CD4-positive, alpha-beta T cell treated with Interleukin-6 at 100 ng/mL for 8 hours (primary cell): ENCODE data around the gene PYGO1.
"Not testable (repeated sequence)": the region's sequence is repeated elsewhere in the genome, so short reads cannot be mapped to it uniquely, and the experiment has no call there.

ENCODE experiments used
- DNase-seq: peaks from one replicate; pipeline ENCODE4 v3.0.0-alpha.2; 2020; ENCODE audit warnings: mixed read lengths, low spot score

Gene PYGO1, protein sequence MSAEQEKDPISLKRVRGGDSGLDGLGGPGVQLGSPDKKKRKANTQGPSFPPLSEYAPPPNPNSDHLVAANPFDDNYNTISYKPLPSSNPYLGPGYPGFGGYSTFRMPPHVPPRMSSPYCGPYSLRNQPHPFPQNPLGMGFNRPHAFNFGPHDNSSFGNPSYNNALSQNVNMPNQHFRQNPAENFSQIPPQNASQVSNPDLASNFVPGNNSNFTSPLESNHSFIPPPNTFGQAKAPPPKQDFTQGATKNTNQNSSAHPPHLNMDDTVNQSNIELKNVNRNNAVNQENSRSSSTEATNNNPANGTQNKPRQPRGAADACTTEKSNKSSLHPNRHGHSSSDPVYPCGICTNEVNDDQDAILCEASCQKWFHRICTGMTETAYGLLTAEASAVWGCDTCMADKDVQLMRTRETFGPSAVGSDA

DNA sequence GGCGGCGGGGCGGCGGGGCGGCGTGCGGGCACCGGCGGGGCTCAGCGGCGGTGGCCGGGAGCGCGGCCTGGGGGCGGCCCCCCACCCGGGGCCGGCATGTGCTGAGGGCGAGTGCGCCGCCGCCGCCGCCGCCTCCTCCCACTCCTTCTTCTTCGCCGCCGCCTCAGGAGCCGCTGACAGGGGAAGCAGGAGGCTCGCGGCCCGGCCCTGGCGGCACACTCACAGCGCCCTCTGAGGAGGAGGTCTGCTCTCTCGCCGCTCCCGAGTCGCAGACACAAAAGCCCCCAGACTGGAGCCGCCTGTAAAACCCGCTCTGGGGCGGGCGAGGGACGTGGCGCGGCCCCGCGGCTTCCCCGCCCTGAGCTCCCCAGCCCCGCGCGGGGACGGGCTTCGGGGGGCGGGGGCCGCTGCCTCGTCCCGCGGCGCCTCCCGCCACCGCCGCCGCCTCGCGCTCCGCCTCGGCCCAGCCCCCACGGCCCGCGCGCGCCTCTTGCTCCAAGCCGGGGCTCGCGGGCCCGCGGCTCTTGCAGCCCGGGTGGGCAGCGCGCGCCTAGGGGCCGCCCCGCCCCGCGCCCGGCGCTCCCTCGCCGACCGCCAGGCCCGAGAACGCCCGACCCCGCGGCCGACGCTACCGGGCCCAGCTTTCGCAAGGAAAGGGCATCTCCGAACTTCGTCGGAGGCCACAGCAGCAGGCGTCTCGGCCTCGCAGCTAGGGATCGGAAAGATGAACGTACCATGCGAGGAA is at the start of gene PYGO1:
Gene PYGO1 (minus strand): TSS at position 276 of the 745 bp plus-strand sequence. CDS start 462 bp downstream, outside the sequence.
- no peak for DNase-seq

GRCh38 chr15:55637086-55637485 is 48.9 kb upstream of the PYGO1 start:
- no peak for DNase-seq

- no peak for DNase-seq
These were observed 45.6 kb upstream of the PYGO1 start for GRCh38 chr15:55633731-55634130.

DNA sequence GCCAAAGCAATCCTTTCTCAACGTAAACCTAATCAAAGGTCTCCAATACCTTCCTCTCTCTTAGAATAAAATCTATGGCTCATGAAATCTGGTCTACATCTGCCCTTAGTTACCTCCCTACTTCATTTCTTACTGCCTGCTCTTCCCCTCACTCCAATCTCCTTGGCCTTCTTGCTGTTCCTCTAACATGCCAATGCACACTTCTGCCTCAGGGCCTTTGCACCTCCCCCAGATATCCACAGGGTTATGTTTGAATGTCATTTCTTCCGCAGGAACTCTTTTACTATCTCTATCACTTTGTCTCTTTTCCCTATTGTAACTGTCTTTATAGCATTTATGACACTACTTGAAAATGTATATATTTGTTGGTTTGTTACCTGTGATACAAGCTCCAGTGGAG is 44.3 kb upstream of the PYGO1 start:
- no peak for DNase-seq

- DNase-seq = no peak
These were observed 42.7 kb upstream of the PYGO1 start for GRCh38 chr15:55630858-55631257.

- DNase-seq = no peak
These were observed 40.2 kb upstream of the PYGO1 start for GRCh38 chr15:55628369-55628730.

- DNase-seq = no peak
These were observed 39.7 kb upstream of the PYGO1 start for GRCh38 chr15:55627730-55628368.

DNA sequence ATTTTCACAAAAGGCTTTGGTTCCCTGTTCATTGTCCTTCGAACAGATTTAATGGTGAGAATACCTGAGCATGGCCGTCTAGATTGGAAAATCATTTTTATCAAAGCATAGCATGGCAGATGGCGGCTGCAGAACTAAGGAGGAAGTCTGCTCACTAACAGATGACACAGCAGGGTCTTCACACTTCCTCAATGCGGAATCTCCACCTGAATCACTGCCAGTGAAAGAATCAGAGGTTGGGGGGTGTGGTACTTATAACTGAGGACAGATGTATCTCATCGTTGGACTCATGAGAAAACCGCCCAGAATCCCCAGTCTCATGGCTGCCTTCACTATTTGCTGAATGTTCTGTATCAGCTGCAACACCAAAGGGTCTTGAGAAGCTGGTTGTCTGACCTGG is 31.6 kb upstream of the PYGO1 start:
- DNase-seq = no peak

GRCh38 chr15:55618387-55618786 is 30.2 kb upstream of the PYGO1 start:
- no peak for DNase-seq

- no peak for DNase-seq
These were observed 27.3 kb upstream of the PYGO1 start for GRCh38 chr15:55615445-55615844.

GRCh38 chr15:55613727-55614126 is 25.6 kb upstream of the PYGO1 start:
- no peak for DNase-seq

DNA sequence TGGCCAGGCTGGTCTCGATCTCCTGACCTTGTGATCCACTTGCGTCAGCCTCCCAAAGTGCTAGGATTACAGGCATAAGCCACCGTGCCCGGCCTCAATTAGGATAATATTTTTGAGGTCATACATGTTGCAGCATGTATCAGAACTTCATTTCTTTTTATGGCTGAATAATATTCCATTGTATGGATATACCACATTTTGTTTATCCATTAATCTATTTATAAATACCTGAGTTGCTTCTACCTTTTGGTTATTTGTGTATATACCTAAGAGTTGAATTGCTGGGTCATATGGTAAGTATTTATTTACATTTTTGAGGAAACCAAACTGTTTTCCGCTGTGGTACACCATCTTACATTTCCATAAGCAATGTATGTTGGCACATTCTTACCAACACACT is 18.1 kb upstream of the PYGO1 start:
- DNase-seq = no peak

DNA sequence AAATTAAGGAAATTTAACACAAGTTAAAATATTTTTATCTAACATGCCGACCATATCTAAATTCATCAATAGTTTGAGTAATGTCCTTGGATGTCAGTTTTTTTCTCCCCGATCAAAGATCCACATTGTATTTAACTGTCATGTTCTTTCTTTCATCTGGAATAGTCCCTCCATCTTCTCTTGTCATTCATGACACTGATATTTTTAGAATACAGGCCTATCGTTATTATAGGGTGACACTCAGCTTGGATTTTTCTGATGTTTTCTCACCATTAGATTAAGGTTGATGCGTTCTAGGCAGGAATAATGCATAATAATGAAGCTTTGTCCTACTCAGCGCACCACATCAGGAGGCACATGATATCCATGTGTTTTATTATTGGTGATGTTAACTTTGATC is 13.2 kb upstream of the PYGO1 start:
- DNase-seq = no peak

GRCh38 chr15:55599439-55599838 is 11.3 kb upstream of the PYGO1 start:
- DNase-seq = no peak

GRCh38 chr15:55593019-55593418 is 4.9 kb upstream of the PYGO1 start:
- not testable (repeated sequence) for DNase-seq

- DNase-seq = no peak
These were observed 2.6 kb upstream of the PYGO1 start for GRCh38 chr15:55590788-55591187.

DNA sequence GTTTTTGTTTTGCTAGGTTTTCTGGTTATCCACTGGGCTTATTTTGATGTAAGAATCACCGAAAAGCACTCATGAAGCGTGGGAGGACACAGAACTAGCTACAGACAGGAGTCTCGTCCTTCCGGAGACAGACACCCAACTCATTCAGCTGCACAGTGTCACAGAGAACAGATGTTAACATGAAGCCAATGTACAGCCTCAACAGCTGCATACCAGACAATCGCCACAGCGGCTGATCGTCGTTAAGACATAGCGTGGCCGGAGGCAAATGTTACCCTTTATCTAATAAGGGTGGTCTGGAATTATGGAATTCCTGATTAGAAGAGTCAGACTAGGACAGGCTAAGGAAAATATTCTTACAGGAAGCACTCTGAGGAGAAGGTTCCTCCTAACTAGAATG is 1.1 kb upstream of the PYGO1 start:
- DNase-seq = no peak

- no peak for DNase-seq
These were observed 620 bp upstream of the PYGO1 start for GRCh38 chr15:55588815-55589115.

DNA sequence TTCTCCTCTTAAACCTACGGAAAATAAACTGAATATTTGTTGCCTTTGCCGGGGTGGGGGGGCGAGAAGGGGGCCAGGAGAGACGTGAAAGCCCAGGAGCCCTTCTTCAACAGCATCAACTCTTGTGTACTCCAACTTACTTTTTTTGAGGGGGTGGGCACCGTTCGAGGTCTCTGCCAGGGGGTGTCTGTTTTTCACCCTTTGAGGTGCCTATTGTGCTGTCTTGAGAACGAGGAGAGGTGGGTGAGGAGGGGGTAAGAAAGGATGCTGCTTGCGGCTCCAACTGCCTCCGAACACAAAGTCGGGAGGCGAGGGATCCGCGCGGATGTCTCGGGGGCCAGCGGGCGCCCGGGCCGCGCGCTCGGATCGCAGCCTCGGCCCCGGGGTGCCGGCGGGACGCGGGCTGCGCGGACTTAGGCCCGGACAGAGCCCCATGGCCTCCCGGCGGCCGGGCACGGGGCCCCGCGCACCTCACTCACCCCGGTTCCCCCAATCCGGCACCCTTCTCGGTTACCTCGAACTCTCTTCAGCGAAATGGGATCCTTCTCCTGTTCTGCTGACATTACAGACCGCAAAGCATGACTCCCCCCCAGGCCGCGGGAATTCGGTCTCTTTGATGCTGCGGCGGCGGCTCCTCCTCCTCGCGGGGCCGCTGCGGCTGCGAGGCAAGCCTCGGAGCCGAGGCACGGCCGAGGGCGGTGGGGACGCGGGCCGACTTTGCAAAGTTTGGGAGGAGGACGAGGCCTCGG is 650 bp downstream of the PYGO1 start:
- no peak for DNase-seq

DNA sequence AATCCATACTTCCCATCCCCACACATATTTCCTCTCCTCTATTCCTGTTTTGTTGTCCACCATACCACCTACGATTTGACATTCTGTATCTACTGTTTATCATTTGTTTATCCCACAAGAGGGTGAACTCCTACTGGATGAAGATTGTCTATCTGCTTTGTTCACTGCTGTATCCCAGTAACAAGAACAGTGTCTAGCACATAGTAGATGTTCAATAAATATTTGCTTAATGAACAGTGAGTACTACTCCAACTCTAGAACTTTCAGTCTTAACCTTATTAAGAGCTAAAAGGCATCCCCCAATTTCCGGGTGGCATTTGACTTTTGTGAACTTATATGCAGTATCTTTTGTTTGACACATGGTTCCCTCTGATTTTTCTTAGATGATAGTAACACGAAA is 1.3 kb downstream of the PYGO1 start:
- DNase-seq = no peak

- DNase-seq = no peak
These were observed 11.2 kb downstream of the PYGO1 start for GRCh38 chr15:55576943-55577342.

DNA sequence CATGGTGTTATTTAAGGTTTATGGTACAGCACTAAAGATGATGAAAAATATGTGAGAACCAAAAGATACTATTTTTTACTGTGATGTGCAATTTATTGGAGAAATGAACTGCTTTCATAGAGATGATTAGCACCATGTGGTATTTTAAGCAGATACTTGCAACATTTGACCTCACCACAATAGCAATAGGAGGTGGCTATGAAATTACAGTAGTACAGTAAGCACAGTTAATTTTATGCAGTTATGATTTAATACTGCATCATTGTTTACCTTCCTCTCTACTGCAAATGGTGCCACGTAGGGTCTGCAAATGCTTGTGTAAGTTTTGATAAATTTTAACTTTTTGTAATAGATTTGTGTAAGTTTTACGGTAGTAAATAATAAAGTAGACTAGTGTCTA is 14.0 kb downstream of the PYGO1 start:
- no peak for DNase-seq

DNA sequence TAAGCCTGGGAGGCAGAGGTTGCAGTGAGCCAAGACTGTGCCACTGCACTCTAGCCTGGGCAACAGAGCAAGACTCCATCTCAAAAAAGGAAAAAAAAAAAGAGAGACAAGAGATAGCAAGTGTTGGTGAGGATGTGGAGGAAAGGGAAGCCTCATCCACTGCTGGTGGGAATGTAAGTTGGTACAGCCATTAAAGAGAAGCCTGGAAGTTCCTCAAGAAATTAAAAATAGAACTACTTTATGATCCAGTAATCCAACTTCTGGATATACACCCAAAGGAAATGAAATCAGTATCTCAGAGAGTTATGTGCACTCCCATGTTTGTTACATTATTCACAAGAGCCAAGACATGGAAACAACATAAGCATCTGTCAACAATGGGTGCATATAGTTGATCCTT is 14.9 kb downstream of the PYGO1 start:
- no peak for DNase-seq
